WTC11 (cell line): ENCODE results near the gene RNF113B.

Experiments
- ESRRA ChIP-seq: sonication (generic); formaldehyde crosslinking; IDR thresholded peaks from 2 replicates; pipeline ENCODE4 v1.8.1; 2022; ENCODE audit warnings: mild to moderate bottlenecking, missing genetic modification reagents, borderline replicate concordance
- NR3C1 ChIP-seq: sonication (generic); formaldehyde crosslinking; conservative IDR thresholded peaks from 2 replicates; pipeline ENCODE4 v1.8.1; 2023; ENCODE audit warnings: low read depth, mild to moderate bottlenecking, missing genetic modification reagents
- TCF7 ChIP-seq: sonication (generic); formaldehyde crosslinking; IDR thresholded peaks from 2 replicates; pipeline ENCODE4 v1.8.0; 2022; ENCODE audit warnings: mild to moderate bottlenecking, low read depth, missing genetic modification reagents, moderate library complexity
- ZNF138 ChIP-seq: sonication (generic); formaldehyde crosslinking; conservative IDR thresholded peaks from 2 replicates; pipeline ENCODE4 v1.8.1; 2022; ENCODE audit warnings: mild to moderate bottlenecking, moderate library complexity, missing genetic modification reagents
- ZNF416 ChIP-seq: fragments of 250-450 bp; sonication (Bioruptor Pico); IDR thresholded peaks from 2 replicates; pipeline ENCODE4 v1.9.0; 2021; ENCODE audit warnings: mild to moderate bottlenecking, inconsistent platforms
- TF ChIP-seq, protein P1 (sequence below): fragments of 200-600 bp; IDR thresholded peaks from 2 replicates; pipeline ENCODE4 v1.8.0; 2022; ENCODE audit warnings: antibody characterized with exemption
- TF ChIP-seq, protein P2 (sequence below): sonication (generic); formaldehyde crosslinking; IDR thresholded peaks from 2 replicates; pipeline ENCODE4 v1.8.1; 2023; ENCODE audit warnings: mild to moderate bottlenecking, moderate library complexity, missing genetic modification reagents
- TF ChIP-seq, protein P3 (sequence below): sonication (generic); formaldehyde crosslinking; IDR thresholded peaks from 2 replicates; pipeline ENCODE4 v1.8.1; 2023; ENCODE audit warnings: mild to moderate bottlenecking, missing genetic modification reagents
- TF ChIP-seq, protein P4 (sequence below): sonication (generic); formaldehyde crosslinking; IDR thresholded peaks from 2 replicates; pipeline ENCODE4 v1.8.0; 2022; ENCODE audit warnings: mild to moderate bottlenecking, missing genetic modification reagents

DNA sequence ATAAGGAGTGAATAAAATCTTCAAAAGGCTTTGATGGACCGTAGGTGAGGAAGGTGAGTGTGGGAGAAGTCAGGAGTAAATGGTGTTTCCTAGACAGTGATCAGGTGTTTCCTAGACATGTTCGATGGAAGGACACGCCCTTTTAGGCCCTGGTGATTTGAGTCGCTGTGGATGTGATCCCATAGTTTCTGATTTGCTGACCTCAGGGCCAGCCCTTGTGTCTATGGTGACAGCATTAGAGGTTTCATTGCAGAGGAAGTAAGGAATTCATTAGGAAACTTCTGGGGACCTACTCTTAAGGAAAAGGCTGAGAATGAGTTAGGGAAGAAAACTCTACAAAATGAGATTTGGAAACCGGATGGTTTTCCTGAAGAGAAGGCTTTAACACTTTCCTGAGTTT is 31.5 kb upstream of the RNF113B start:
- TF ChIP-seq, protein P1, sequence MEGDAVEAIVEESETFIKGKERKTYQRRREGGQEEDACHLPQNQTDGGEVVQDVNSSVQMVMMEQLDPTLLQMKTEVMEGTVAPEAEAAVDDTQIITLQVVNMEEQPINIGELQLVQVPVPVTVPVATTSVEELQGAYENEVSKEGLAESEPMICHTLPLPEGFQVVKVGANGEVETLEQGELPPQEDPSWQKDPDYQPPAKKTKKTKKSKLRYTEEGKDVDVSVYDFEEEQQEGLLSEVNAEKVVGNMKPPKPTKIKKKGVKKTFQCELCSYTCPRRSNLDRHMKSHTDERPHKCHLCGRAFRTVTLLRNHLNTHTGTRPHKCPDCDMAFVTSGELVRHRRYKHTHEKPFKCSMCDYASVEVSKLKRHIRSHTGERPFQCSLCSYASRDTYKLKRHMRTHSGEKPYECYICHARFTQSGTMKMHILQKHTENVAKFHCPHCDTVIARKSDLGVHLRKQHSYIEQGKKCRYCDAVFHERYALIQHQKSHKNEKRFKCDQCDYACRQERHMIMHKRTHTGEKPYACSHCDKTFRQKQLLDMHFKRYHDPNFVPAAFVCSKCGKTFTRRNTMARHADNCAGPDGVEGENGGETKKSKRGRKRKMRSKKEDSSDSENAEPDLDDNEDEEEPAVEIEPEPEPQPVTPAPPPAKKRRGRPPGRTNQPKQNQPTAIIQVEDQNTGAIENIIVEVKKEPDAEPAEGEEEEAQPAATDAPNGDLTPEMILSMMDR: no peak
- TF ChIP-seq, protein P2, sequence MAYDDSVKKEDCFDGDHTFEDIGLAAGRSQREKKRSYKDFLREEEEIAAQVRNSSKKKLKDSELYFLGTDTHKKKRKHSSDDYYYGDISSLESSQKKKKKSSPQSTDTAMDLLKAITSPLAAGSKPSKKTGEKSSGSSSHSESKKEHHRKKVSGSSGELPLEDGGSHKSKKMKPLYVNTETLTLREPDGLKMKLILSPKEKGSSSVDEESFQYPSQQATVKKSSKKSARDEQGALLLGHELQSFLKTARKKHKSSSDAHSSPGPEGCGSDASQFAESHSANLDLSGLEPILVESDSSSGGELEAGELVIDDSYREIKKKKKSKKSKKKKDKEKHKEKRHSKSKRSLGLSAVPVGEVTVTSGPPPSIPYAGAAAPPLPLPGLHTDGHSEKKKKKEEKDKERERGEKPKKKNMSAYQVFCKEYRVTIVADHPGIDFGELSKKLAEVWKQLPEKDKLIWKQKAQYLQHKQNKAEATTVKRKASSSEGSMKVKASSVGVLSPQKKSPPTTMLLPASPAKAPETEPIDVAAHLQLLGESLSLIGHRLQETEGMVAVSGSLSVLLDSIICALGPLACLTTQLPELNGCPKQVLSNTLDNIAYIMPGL (CRISPR knock-in tag): no peak
- TF ChIP-seq, protein P3, sequence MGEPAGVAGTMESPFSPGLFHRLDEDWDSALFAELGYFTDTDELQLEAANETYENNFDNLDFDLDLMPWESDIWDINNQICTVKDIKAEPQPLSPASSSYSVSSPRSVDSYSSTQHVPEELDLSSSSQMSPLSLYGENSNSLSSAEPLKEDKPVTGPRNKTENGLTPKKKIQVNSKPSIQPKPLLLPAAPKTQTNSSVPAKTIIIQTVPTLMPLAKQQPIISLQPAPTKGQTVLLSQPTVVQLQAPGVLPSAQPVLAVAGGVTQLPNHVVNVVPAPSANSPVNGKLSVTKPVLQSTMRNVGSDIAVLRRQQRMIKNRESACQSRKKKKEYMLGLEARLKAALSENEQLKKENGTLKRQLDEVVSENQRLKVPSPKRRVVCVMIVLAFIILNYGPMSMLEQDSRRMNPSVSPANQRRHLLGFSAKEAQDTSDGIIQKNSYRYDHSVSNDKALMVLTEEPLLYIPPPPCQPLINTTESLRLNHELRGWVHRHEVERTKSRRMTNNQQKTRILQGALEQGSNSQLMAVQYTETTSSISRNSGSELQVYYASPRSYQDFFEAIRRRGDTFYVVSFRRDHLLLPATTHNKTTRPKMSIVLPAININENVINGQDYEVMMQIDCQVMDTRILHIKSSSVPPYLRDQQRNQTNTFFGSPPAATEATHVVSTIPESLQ: no peak
- TF ChIP-seq NR3C1 (CRISPR knock-in tag) (no peak), ZNF138 (no peak), ESRRA (CRISPR knock-in tag) (no peak), ZNF416 (CRISPR knock-in tag) (no peak), TCF7 (no peak)
- TF ChIP-seq, protein P4, sequence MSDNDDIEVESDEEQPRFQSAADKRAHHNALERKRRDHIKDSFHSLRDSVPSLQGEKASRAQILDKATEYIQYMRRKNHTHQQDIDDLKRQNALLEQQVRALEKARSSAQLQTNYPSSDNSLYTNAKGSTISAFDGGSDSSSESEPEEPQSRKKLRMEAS (CRISPR knock-in tag): no peak
